Spleen (tissue), 11 donors: ENCODE measurements around the gene RIOK3. TPM values are rescaled to one million over a fixed set of nuclear protein-coding genes. Genes with fewer than 3 reads are reported as not detected.

Experiments used
- DNase-seq: peaks from one replicate; pipeline ENCODE4 v3.0.0-alpha.2; 2020
- H3K27ac ChIP-seq, 8 donors: fragments of 200-600 bp; sonication (generic) in 7 of 8; 1 replicate in 4 of 8; 2 replicates in 4 of 8; pipeline versions ENCODE4 v1.5.0 to v1.8.0; 2016 to 2021; ENCODE audit warnings: inconsistent platforms in 4 of 8, mild to moderate bottlenecking in 4 of 8, moderate library complexity in 1 of 8
- H3K27me3 ChIP-seq, 7 donors: fragments of 200-600 bp; sonication (generic) in 6 of 7; replicated peaks in 1 of 7; 1 replicate in 4 of 7; 2 replicates in 3 of 7; pipeline versions ENCODE4 v1.5.0 to v1.8.0; 2016 to 2021; ENCODE audit warnings: inconsistent platforms in 3 of 7, mild to moderate bottlenecking in 1 of 7
- H3K36me3 ChIP-seq, 6 donors: fragments of 200-600 bp; sonication (generic) in 5 of 6; 1 replicate in 4 of 6; 2 replicates in 2 of 6; pipeline versions ENCODE4 v1.5.0 to v1.8.0; 2016 to 2021; ENCODE audit warnings: inconsistent platforms in 2 of 6
- H3K4me1 ChIP-seq, 6 donors: fragments of 200-600 bp; sonication (generic) in 5 of 6; 1 replicate in 3 of 6; 2 replicates in 3 of 6; pipeline versions ENCODE4 v1.5.0 to v1.8.0; 2016 to 2021; ENCODE audit warnings: inconsistent platforms in 3 of 6
- H3K4me3 ChIP-seq, 8 donors: fragments of 200-600 bp; sonication (generic) in 7 of 8; 1 replicate in 4 of 8; 2 replicates in 4 of 8; pipeline versions ENCODE4 v1.5.0 to v1.8.0; 2016 to 2021; ENCODE audit warnings: inconsistent platforms in 4 of 8, mild to moderate bottlenecking in 4 of 8, moderate library complexity in 2 of 8
- H3K9me3 ChIP-seq, 8 donors: fragments of 200-600 bp; sonication (generic) in 7 of 8; 1 replicate in 4 of 8; 2 replicates in 4 of 8; pipeline versions ENCODE4 v1.5.0 to v1.8.0; 2016 to 2021; ENCODE audit warnings: inconsistent platforms in 4 of 8
- POLR2A ChIP-seq, 3 donors: fragments of 450-650 bp; IDR thresholded peaks; one replicate each; pipeline ENCODE4 v1.5.1; 2017; ENCODE audit warnings: antibody characterized with exemption in 3 of 3, mild to moderate bottlenecking in 1 of 3
- POLR2AphosphoS5 ChIP-seq, 3 donors: sonication (generic); formaldehyde crosslinking; IDR thresholded peaks; one replicate each; pipeline ENCODE4 v1.5.1; 2017; ENCODE audit warnings: antibody characterized with exemption in 3 of 3
- WGBS, 5 donors: extraction: QIAGEN DNeasy Blood & Tissue Kit in 3 of 5; methylation state at CpG; one replicate each; pipeline versions ENCODE4 v1.1.5 to v1.1.7; 2013 to 2018; 5-methylcytosine and 5-hydroxymethylcytosine counted together
- intact Hi-C: fragments of 100-400 bp; cut with DNase I; formaldehyde crosslinking; loops from one replicate; pipeline ENCODE4 v1.15.0; 2023; ENCODE audit warnings: low total_unique reads
- polyA plus RNA-seq, 3 donors: library from polyadenylated mRNA; stranded (reverse); fragments of 200-250 nt; gene quantifications; one replicate each; pipeline ENCODE4 v1.2.1, GENCODE V29; 2013
- total RNA-seq, 7 donors: library from RNA; depleted of rRNA in 3 of 7; stranded (reverse); fragments of >200 nt in 3 of 7; fragmentation: NEBNext Ultra II Directional in 4 of 7; extraction: Animal tissue kit (Norgen Biotek cat#: 25700) in 4 of 7; gene quantifications; one replicate each; pipeline versions ENCODE4 v1.1.0 to v1.2.1, GENCODE V29; 2016 to 2021
- TF ChIP-seq, protein P1 (sequence below), 11 experiments: fragments of 200-600 bp in 7 of 11; fragments of 450-650 bp in 4 of 11; sonication (generic) in 4 of 11; IDR thresholded peaks in 8 of 11; conservative IDR thresholded peaks in 3 of 11; 1 replicate in 7 of 11; 2 replicates in 4 of 11; pipeline versions ENCODE4 v1.4.0 to v1.8.0; 2016 to 2021; ENCODE audit warnings: antibody characterized with exemption in 11 of 11, inconsistent platforms in 4 of 11, mild to moderate bottlenecking in 1 of 11
- donor health status: healthy with polysubstance abuse.
- donor health status: DM: no; HTN: no; CAD: no; lungs with moderate emphysema.
- donor health status: DM: no; HTN: no; CAD: no.
- donor health status: Bipolar disorder and iron deficiency.
- donor health status: healthy.
- donor health status: DM: no; HTN: no; CAD: no.
- donor health status: DM: yes; HTN: yes; CAD: no.

The RIOK3 gene
- total and polyA plus RNA-seq, 10 donors: 33.0 to 96.1 (median 68.5) TPM

DNA sequence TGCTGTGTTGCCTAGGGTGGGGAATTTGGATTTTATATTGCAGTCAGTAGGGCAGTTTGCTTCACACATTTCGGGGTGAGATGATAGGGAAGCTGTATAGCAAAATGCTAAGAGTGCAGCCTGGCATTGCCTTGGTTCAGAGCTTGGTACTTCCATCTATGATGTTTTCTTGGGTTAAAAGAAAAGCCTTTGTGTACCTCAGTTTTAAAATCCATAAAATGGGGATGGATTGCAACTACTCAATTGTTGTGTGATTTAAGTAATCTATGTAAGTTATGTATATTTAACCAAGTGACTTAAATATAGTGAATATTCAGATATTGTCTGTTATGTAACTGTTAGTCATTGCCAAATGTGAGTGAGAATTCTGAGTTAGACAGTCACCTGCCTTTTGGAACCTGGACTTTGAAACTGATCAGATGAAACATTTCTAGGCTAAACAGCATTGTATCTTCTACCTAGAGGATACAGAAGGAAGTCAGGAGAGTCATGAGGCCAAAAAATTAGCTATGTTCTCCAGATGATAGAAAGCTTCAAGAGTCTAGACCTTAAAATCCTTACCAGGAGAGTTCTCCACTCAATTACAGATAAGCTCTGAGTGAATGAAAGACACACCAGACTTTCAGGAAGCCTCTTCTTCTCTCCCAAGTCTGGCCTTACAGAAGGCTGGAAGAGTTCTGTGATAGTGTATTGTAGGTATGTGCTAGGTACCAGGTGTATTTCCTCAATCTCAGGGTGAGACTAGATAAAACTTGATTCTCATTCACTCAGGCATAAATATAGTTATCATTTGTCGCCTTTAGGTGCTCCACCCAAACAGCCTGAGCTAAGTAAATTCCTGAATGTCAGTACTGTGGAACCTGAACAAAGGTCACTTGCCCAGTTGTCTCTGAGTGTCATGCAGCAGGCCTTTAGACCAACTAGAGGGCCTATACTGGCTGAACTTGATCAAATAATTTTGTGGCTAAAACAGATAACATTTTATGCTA is 7.5 kb downstream of the RIOK3 start:
- H3K9me3 ChIP-seq: no peaks in the 10 kb centered on the region
- no peak for TF ChIP-seq POLR2A (IDR thresholded peaks at IDR 0.05)
- TF ChIP-seq, protein P1, sequence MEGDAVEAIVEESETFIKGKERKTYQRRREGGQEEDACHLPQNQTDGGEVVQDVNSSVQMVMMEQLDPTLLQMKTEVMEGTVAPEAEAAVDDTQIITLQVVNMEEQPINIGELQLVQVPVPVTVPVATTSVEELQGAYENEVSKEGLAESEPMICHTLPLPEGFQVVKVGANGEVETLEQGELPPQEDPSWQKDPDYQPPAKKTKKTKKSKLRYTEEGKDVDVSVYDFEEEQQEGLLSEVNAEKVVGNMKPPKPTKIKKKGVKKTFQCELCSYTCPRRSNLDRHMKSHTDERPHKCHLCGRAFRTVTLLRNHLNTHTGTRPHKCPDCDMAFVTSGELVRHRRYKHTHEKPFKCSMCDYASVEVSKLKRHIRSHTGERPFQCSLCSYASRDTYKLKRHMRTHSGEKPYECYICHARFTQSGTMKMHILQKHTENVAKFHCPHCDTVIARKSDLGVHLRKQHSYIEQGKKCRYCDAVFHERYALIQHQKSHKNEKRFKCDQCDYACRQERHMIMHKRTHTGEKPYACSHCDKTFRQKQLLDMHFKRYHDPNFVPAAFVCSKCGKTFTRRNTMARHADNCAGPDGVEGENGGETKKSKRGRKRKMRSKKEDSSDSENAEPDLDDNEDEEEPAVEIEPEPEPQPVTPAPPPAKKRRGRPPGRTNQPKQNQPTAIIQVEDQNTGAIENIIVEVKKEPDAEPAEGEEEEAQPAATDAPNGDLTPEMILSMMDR (IDR thresholded peaks at IDR 0.05 in 8 of 11, conservative IDR thresholded peaks at IDR 0.05 in 3 of 11): no peak
- TF ChIP-seq POLR2AphosphoS5 (IDR thresholded peaks at IDR 0.05): no peak
- H3K27me3 ChIP-seq: no peaks in the 10 kb centered on the region
- peaks cover 31 to 73% (median 61%) of the 10 kb centered on the region in 6 donors for H3K4me1 ChIP-seq
- 75 to 93% (median 84%) methylated on average over 2 of the region's 2 CpGs for WGBS, 5 donors
- no peak for DNase-seq
- no peak overlapping the region for H3K4me3 ChIP-seq
- intact Hi-C loops: no loop called here
- peak overlapping the region in 2 of 8 donors; percentile 4 to 69 for H3K27ac ChIP-seq
- H3K36me3 ChIP-seq: peaks cover 0 to 58% (median 32%) of the 10 kb centered on the region in 6 donors

DNA sequence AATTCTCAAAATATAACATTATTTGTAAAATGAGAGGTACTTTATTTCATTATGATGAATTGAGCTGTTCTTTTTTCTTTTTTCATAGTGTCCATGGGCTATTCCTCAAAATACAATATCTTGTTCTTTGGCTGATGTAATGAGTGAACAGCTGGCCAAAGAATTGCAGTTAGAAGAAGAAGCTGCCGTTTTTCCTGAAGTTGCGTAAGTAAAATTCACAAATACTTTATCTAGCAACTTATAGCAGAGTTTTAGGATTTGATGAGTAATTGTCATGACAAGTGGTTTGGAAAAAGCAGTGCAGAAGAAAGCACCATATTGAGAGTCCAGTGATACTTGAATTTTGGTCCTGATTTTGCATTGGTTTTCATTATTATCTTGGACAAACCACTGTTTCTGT is 9.8 kb downstream of the RIOK3 start:
- Histone ChIP-seq H3K9me3 (no peaks in the 10 kb centered on the region), H3K36me3 (peaks cover 0 to 66% (median 55%) of the 10 kb centered on the region in 6 donors), H3K4me1 (peaks cover 15 to 50% (median 38%) of the 10 kb centered on the region in 6 donors), H3K27ac (no peak overlapping the region), H3K27me3 (no peaks in the 10 kb centered on the region), H3K4me3 (no peak overlapping the region)
- intact Hi-C loops: no loop called here
- DNase-seq: no peak
- 57 to 79% (median 71%) methylated on average over 2 of the region's 2 CpGs for WGBS, 5 donors
- TF ChIP-seq, protein P1 (IDR thresholded peaks at IDR 0.05 in 8 of 11, conservative IDR thresholded peaks at IDR 0.05 in 3 of 11): no peak
- TF ChIP-seq POLR2A (IDR thresholded peaks at IDR 0.05) (no peak), POLR2AphosphoS5 (IDR thresholded peaks at IDR 0.05) (no peak)

DNA sequence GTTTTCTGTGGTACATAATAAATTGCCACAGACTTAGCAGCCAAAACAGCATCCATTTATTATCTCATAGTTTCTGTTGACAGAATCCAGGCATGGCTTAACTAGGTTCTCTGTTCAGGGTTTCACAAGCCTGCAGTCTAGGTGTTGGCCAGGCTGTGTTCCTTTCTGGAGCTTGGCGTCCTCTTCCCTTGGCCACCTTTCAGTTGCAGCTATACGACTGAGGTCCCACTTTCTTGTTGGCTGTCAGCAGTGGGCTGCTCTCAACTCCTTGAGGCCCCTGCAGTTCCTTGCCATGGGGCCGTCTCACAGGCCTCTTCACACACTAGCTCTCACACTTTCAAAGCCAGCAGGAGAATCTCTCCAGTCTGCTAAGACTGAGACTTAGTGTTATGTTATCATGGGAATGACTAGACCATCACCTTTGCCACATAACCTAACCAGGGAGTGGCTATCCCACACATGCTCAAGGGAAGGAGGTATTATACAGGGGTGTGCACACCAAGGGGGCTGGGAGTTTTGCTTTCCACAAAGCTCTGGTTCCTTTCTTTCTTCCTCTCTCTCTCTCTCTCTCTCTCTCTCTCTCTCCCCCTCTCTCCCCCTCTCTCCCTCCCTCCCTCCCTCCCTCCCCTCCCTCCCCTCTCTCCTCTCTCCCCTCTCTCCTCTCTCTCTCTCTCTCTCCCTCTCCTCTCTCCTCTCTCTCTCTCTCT is 15.8 kb downstream of the RIOK3 start:
- DNase-seq: no peak
- Histone ChIP-seq H3K27ac (no peak overlapping the region), H3K27me3 (no peaks in the 10 kb centered on the region), H3K36me3 (peaks cover 6 to 100% (median 96%) of the 10 kb centered on the region in 6 donors), H3K4me1 (no peaks in the 10 kb centered on the region), H3K9me3 (no peaks in the 10 kb centered on the region), H3K4me3 (no peak overlapping the region)
- intact Hi-C loops: no loop called here
- TF ChIP-seq POLR2AphosphoS5 (IDR thresholded peaks at IDR 0.05) (no peak), POLR2A (IDR thresholded peaks at IDR 0.05) (no peak)
- TF ChIP-seq, protein P1 (IDR thresholded peaks at IDR 0.05 in 8 of 11, conservative IDR thresholded peaks at IDR 0.05 in 3 of 11): no peak
- WGBS, 5 donors: 90 to 100% (median 97%) methylated on average over 3 of the region's 3 CpGs
